ENCODE measurements around the gene ST3GAL5. TPM values are rescaled to one million over a fixed set of nuclear protein-coding genes. Genes with fewer than 3 reads are reported as not detected.

The ST3GAL5 gene
- total RNA-seq, 4 donors from 2014 or later: 10.8 to 23.9 (median 16.5) TPM

DNA sequence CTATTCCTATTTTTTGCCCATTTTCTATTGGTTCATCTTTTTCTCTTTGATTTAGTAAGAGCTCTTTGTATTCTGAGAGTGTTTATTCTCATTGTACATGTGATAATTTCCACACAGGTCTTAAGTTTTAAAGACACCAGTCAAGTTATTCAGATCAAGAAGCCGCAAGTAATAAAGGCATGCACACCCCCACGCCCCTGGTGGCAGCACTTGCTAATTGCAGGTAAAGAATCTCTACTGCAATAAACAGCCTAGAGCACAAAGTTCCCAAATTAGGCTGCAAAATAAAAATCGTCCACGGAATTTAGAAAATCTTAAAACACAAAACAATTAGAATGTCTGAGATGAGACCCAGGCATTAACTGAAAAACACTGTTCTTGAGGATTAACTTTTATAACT is 45.2 kb downstream of the ST3GAL5 start:
- Histone ChIP-seq H3K4me3 (no peak overlapping the region), H3K27me3 (no peaks in the 10 kb centered on the region), H3K4me1 (no peaks in the 10 kb centered on the region), H3K36me3 (peaks cover 0 to 7% (median 4%) of the 10 kb centered on the region in 3 donors), H3K27ac (no peak overlapping the region), H3K9me3 (no peaks in the 10 kb centered on the region)
- DNase-seq: no peak
- no peak for TF ChIP-seq POLR2A (IDR thresholded peaks at IDR 0.05)
- TF ChIP-seq, protein P1, sequence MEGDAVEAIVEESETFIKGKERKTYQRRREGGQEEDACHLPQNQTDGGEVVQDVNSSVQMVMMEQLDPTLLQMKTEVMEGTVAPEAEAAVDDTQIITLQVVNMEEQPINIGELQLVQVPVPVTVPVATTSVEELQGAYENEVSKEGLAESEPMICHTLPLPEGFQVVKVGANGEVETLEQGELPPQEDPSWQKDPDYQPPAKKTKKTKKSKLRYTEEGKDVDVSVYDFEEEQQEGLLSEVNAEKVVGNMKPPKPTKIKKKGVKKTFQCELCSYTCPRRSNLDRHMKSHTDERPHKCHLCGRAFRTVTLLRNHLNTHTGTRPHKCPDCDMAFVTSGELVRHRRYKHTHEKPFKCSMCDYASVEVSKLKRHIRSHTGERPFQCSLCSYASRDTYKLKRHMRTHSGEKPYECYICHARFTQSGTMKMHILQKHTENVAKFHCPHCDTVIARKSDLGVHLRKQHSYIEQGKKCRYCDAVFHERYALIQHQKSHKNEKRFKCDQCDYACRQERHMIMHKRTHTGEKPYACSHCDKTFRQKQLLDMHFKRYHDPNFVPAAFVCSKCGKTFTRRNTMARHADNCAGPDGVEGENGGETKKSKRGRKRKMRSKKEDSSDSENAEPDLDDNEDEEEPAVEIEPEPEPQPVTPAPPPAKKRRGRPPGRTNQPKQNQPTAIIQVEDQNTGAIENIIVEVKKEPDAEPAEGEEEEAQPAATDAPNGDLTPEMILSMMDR (IDR thresholded peaks at IDR 0.05): peak in 4 of 6 experiments; percentile 41 to 59 (median 46)

DNA sequence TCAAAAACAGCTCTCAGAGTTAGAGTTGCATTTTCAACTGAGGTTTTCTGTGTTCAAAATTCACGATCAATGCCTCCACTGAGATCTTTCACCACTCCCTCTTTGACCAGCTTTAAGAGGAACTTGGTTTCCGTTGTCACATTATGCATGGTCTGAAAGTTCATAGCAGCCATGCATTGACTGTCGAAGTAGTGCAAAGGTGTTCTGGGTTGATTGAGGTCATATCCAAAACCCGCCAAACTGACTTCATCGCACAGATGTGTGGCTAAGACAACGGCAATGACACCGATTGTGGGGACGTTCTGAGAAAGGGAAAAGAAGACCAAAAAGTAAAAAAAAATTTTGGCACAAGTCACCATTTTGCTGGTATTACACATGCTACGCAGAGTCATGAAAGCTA is 48.7 kb downstream of the ST3GAL5 start:
- no peaks in the 10 kb centered on the region for H3K27me3 ChIP-seq
- H3K4me3 ChIP-seq: no peak overlapping the region
- no peak overlapping the region for H3K27ac ChIP-seq
- peaks cover 0 to 4% (median 0%) of the 10 kb centered on the region in 3 donors for H3K36me3 ChIP-seq
- H3K4me1 ChIP-seq: no peaks in the 10 kb centered on the region
- TF ChIP-seq, protein P1 (IDR thresholded peaks at IDR 0.05): no peak
- TF ChIP-seq POLR2A (IDR thresholded peaks at IDR 0.05): no peak
- DNase-seq: no peak
- no peaks in the 10 kb centered on the region for H3K9me3 ChIP-seq

DNA sequence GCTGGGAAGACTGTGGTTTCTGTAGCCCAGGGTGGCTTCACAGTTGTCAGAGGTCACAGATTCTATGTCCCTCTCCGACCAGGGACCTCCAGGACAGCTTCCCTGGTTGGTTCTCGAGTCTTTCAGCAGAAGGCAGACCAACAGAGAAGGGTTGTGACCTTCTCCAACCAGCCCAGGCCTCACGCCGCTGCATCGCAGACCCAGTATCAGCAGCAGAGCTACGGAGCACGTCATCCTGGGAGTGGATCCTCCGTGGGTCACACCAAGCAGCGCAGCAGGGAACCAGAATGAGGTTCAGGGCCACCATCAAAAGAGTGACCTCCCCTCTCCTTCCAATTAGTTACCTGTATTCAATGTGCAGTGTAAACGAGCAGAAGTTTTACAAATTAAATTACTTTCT is 49.3 kb downstream of the ST3GAL5 start:
- Histone ChIP-seq H3K27ac (no peak overlapping the region), H3K27me3 (no peaks in the 10 kb centered on the region), H3K36me3 (peaks cover 0 to 4% (median 0%) of the 10 kb centered on the region in 3 donors), H3K4me1 (no peaks in the 10 kb centered on the region), H3K4me3 (no peak overlapping the region), H3K9me3 (no peaks in the 10 kb centered on the region)
- TF ChIP-seq, protein P1 (IDR thresholded peaks at IDR 0.05): no peak
- no peak for TF ChIP-seq POLR2A (IDR thresholded peaks at IDR 0.05)
- no peak for DNase-seq

DNA sequence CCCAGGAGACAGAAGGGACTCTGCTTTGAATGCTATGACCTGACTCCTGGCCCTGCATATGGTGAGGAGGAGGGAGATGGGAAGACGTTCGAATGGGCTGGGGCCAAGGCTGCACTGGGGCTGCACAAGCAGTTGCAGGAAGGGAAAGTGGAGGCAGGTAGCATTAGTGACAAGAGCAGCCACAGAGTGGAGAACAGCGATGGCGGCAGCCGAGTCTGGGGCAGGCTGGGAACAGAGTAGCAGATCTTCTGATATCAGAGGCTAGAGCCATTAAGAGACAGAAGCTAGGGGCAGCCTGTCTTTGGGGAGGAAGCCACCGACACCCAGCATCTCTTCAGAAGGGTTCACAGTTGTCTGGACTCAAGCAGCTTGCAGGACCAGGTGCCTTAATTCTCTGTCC is 50.1 kb downstream of the ST3GAL5 start:
- H3K9me3 ChIP-seq: no peaks in the 10 kb centered on the region
- H3K36me3 ChIP-seq: peaks cover 0 to 4% (median 0%) of the 10 kb centered on the region in 3 donors
- H3K27me3 ChIP-seq: no peaks in the 10 kb centered on the region
- no peak overlapping the region for H3K27ac ChIP-seq
- no peak for DNase-seq
- H3K4me3 ChIP-seq: no peak overlapping the region
- H3K4me1 ChIP-seq: no peaks in the 10 kb centered on the region
- TF ChIP-seq, protein P1 (IDR thresholded peaks at IDR 0.05): no peak
- no peak for TF ChIP-seq POLR2A (IDR thresholded peaks at IDR 0.05)

DNA sequence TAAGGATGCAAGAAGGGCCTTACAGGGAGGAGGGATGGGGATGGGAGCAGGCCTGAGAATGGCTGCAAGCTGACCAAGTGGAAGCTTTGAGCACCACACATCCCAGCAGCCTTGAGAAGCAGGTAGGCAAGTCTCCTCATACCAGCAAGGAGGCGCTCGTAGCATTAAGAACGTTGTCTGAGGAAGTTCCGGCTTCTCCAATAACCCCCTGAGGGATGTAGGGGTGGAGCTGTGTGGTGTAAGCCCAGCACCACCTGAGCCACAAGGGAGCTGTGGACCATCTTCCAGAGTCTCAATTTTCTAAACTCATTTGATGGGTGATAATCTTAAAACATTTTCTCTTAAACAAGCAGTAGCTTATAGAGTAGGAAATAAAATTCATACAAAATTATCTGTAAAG is 50.6 kb downstream of the ST3GAL5 start:
- Histone ChIP-seq H3K4me1 (no peaks in the 10 kb centered on the region), H3K27me3 (no peaks in the 10 kb centered on the region), H3K9me3 (no peaks in the 10 kb centered on the region), H3K36me3 (peaks cover 0 to 4% (median 0%) of the 10 kb centered on the region in 3 donors), H3K27ac (no peak overlapping the region), H3K4me3 (no peak overlapping the region)
- DNase-seq: no peak
- TF ChIP-seq POLR2A (IDR thresholded peaks at IDR 0.05): no peak
- TF ChIP-seq, protein P1 (IDR thresholded peaks at IDR 0.05): no peak

DNA sequence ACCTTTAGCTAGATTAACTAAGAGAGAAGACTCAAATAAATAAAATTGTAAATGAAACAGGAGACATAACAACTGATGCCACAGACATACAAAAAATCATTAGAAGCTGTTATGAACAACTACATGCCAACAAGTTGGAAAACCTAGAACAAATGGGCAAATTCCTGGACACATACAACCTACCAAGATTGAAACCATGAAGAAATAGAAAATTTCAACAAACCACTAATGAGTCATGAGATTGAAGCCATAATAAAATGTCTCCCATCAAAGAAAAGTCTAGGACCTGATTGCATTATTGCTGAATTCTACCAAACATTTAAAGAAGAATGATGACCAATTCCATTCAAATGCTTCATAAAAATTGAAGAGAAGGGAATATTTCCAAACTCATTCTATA is 54.3 kb downstream of the ST3GAL5 start:
- Histone ChIP-seq H3K36me3 (peaks cover 0 to under 1% (median 0%) of the 10 kb centered on the region in 3 donors), H3K9me3 (no peaks in the 10 kb centered on the region), H3K4me1 (no peaks in the 10 kb centered on the region), H3K4me3 (no peak overlapping the region), H3K27ac (no peak overlapping the region), H3K27me3 (no peaks in the 10 kb centered on the region)
- TF ChIP-seq, protein P1 (IDR thresholded peaks at IDR 0.05): no peak
- TF ChIP-seq POLR2A (IDR thresholded peaks at IDR 0.05): no peak
- no peak for DNase-seq
